HepG2 (cell line): Measurements from ENCODE around the gene SCYGR4. TPM values are rescaled to one million over a fixed set of nuclear protein-coding genes. Genes with fewer than 3 reads are reported as not detected.
A peak's percentile ranks its signal among the peaks of the same experiment; 100 is the strongest.

Experiments
- CAMTA2 ChIP-seq: sonication (generic); formaldehyde crosslinking; IDR thresholded peaks from 2 replicates; pipeline ENCODE4 v1.4.0; 2020; ENCODE audit warnings: mild to moderate bottlenecking, missing genetic modification reagents, borderline replicate concordance
- CEBPG ChIP-seq: IDR thresholded peaks from 2 replicates; pipeline ENCODE4 v1.6.1; 2016
- DMAP1 ChIP-seq: IDR thresholded peaks from 2 replicates; pipeline ENCODE4 v1.6.1; 2016
- DNMT3B ChIP-seq: conservative IDR thresholded peaks from 2 replicates; pipeline ENCODE4 v1.6.1; 2016; ENCODE audit warnings: missing biosample characterization, control low read depth
- ELF4 ChIP-seq: sonication (generic); formaldehyde crosslinking; IDR thresholded peaks from 2 replicates; pipeline ENCODE4 v1.5.0; 2020; ENCODE audit warnings: missing genetic modification reagents, mild to moderate bottlenecking, moderate library complexity, borderline replicate concordance
- FOXA1 ChIP-seq, 2 experiments: fragments of 450-650 bp in 1 of 2; sonication (generic) in 1 of 2; formaldehyde crosslinking in 1 of 2; IDR thresholded peaks; 2 replicates each; pipeline versions ENCODE4 v1.4.0 to v1.6.1; 2016 to 2020; ENCODE audit warnings: missing genetic modification reagents in 1 of 2
- FOXC1 ChIP-seq: sonication (generic); formaldehyde crosslinking; IDR thresholded peaks from 2 replicates; pipeline ENCODE4 v1.8.0; 2022; ENCODE audit warnings: mild to moderate bottlenecking, missing genetic modification reagents, borderline replicate concordance
- FOXK1 ChIP-seq: sonication (generic); formaldehyde crosslinking; IDR thresholded peaks from 2 replicates; pipeline ENCODE4 v1.4.0; 2020; ENCODE audit warnings: low read depth, missing genetic modification reagents, borderline replicate concordance
- HMGA1 ChIP-seq: sonication (generic); formaldehyde crosslinking; conservative IDR thresholded peaks from 2 replicates; pipeline ENCODE4 v1.4.0; 2020; ENCODE audit warnings: missing genetic modification reagents
- HNF4A ChIP-seq: sonication (generic); formaldehyde crosslinking; IDR thresholded peaks from 2 replicates; pipeline ENCODE4 v1.4.0; 2020; ENCODE audit warnings: missing genetic modification reagents
- HNF4G ChIP-seq, 2 experiments: sonication (generic) in 1 of 2; formaldehyde crosslinking in 1 of 2; IDR thresholded peaks; 2 replicates each; pipeline versions ENCODE4 v1.4.0 to v1.6.1; 2011 to 2020; ENCODE audit warnings: borderline replicate concordance in 2 of 2, low read depth in 2 of 2, mild to moderate bottlenecking in 2 of 2, low read length in 1 of 2, missing genetic modification reagents in 1 of 2, moderate library complexity in 1 of 2
- KAT2B ChIP-seq: fragments of 150-350 bp; IDR thresholded peaks from 2 replicates; pipeline ENCODE4 v1.6.1; 2014; ENCODE audit warnings: low read depth, low read length, borderline replicate concordance
- KLF11 ChIP-seq: IDR thresholded peaks from 2 replicates; pipeline ENCODE4 v1.6.1; 2016; ENCODE audit warnings: missing compliant biosample characterization
- NFE2 ChIP-seq: sonication (generic); formaldehyde crosslinking; IDR thresholded peaks from 2 replicates; pipeline ENCODE4 v1.4.0; 2020; ENCODE audit warnings: missing genetic modification reagents
- NFE2L2 ChIP-seq: fragments of 150-350 bp; IDR thresholded peaks from 2 replicates; pipeline ENCODE4 v1.6.1; 2014; ENCODE audit warnings: low read length
- PHF5A ChIP-seq: IDR thresholded peaks from one replicate; pipeline ENCODE4 v1.6.1; 2018; ENCODE audit warnings: low read depth, missing genetic modification reagents; ENCODE audit not compliant: unreplicated experiment
- POLR2AphosphoS2 ChIP-seq: IDR thresholded peaks from 2 replicates; pipeline ENCODE4 v1.6.1; 2011; ENCODE audit warnings: low read depth, low read length, improper control_type of control experiment
- SMAD3 ChIP-seq: sonication (generic); formaldehyde crosslinking; IDR thresholded peaks from 2 replicates; pipeline ENCODE4 v1.4.0; 2020; ENCODE audit warnings: missing genetic modification reagents
- SMARCC2 ChIP-seq: fragments of 450-650 bp; IDR thresholded peaks from 2 replicates; pipeline ENCODE4 v1.6.1; 2017; ENCODE audit warnings: antibody characterized with exemption, mild to moderate bottlenecking
- SOX5 ChIP-seq: IDR thresholded peaks from 2 replicates; pipeline ENCODE4 v1.6.1; 2016; ENCODE audit warnings: borderline replicate concordance
- SP2 ChIP-seq: sonication (generic); formaldehyde crosslinking; IDR thresholded peaks from 2 replicates; pipeline ENCODE4 v1.5.1; 2020; ENCODE audit warnings: mild to moderate bottlenecking, missing genetic modification reagents
- SP4 ChIP-seq: sonication (generic); formaldehyde crosslinking; IDR thresholded peaks from 2 replicates; pipeline ENCODE4 v1.8.1; 2023; ENCODE audit warnings: mild to moderate bottlenecking, missing genetic modification reagents
- TBX3 ChIP-seq: fragments of 450-650 bp; IDR thresholded peaks from 2 replicates; pipeline ENCODE4 v1.6.1; 2017; ENCODE audit warnings: antibody characterized with exemption, mild to moderate bottlenecking, inconsistent platforms, borderline replicate concordance
- U2AF1 ChIP-seq: fragments of 200-400 bp; formaldehyde crosslinking; optimal IDR thresholded peaks from 2 replicates; pipeline ENCODE3; 2017; ENCODE audit warnings: mild to moderate bottlenecking, low read depth, low read length
- YEATS2 ChIP-seq: sonication (generic); formaldehyde crosslinking; IDR thresholded peaks from 2 replicates; pipeline ENCODE4 v1.4.0; 2020; ENCODE audit warnings: missing genetic modification reagents, borderline replicate concordance
- ZNF672 ChIP-seq: sonication (generic); formaldehyde crosslinking; IDR thresholded peaks from 2 replicates; pipeline ENCODE4 v1.8.1; 2022; ENCODE audit warnings: missing genetic modification reagents
- ZNF75D ChIP-seq: sonication (generic); formaldehyde crosslinking; IDR thresholded peaks from 2 replicates; pipeline ENCODE4 v1.8.1; 2023; ENCODE audit warnings: missing genetic modification reagents, mild to moderate bottlenecking, borderline replicate concordance
- ZNF773 ChIP-seq: sonication (generic); formaldehyde crosslinking; IDR thresholded peaks from 2 replicates; pipeline ENCODE4 v1.4.0; 2020; ENCODE audit warnings: missing genetic modification reagents, borderline replicate concordance
- ZNF841 ChIP-seq: sonication (generic); formaldehyde crosslinking; IDR thresholded peaks from 2 replicates; pipeline ENCODE4 v1.8.1; 2023; ENCODE audit warnings: missing genetic modification reagents, borderline replicate concordance
- ZSCAN25 ChIP-seq: sonication (generic); formaldehyde crosslinking; IDR thresholded peaks from 2 replicates; pipeline ENCODE4 v1.8.0; 2022; ENCODE audit warnings: mild to moderate bottlenecking, missing genetic modification reagents
- polyA plus RNA-seq, 8 experiments: library from polyadenylated mRNA; depleted of rRNA in 3 of 8; stranded (reverse) in 7 of 8; unstranded in 1 of 8; fragments of >200 nt; fragmentation: Illumina TruSeq in 4 of 8; extraction: Trizol in 4 of 8; gene quantifications; 2 replicates each; pipeline versions ENCODE4 v1.2.1 to v1.2.3, GENCODE V29; 2011 to 2016; ENCODE audit warnings: low read depth in 4 of 8, missing spikeins in 1 of 8, mixed read lengths in 1 of 8; ENCODE audit not compliant: insufficient read depth in 1 of 8
- total RNA-seq, 5 experiments: library from RNA; depleted of rRNA; stranded (reverse); fragments of >200 nt; fragmentation: Illumina TruSeq; extraction: Trizol; gene quantifications; 2 replicates each; pipeline ENCODE4 v1.2.3, GENCODE V29; 2016; ENCODE audit warnings: low read depth in 1 of 5
- TF ChIP-seq, protein P1 (sequence below): sonication (generic); formaldehyde crosslinking; IDR thresholded peaks from 2 replicates; pipeline ENCODE4 v1.4.0; 2020; ENCODE audit warnings: missing genetic modification reagents
- TF ChIP-seq, protein P2 (sequence below): sonication (generic); IDR thresholded peaks from 2 replicates; pipeline ENCODE4 v1.6.1; 2016; ENCODE audit warnings: low read depth, borderline replicate concordance

The SCYGR4 gene
- total and polyA plus RNA-seq, 2 of the 13 experiments (the other 11 are each of a cell fraction or from before 2014, with no cell fraction given) = not detected

DNA sequence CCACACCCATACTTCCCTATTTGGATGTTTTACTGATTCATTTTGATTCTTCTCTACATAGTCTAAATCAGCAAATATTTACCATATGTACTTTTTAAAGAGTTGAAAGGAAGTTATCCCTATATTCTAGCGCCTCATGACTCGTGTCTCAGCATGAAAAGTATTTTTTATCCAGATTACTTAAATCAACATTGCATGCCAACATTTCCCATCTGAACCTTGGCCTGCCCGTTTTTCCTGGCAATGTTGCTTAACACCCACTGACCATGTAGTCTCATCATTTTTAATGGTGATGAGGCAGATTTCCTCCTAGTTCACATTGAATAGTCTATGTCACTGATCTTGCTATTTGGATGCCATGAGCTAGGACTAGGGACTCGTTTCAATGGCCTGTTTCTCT, 36.1 kb downstream of the SCYGR4 start (continued):
- no peak for TF ChIP-seq ZNF672
- no peak for TF ChIP-seq ZNF773 (CRISPR knock-in tag)
- TF ChIP-seq NFE2 (CRISPR knock-in tag) = 0 out of 2 replicates have a peak, but pooled peaks have one; percentile 19
- no peak for TF ChIP-seq DNMT3B (CRISPR knock-in tag)
- TF ChIP-seq FOXC1 (CRISPR knock-in tag) = no peak
- no peak for TF ChIP-seq SP4 (CRISPR knock-in tag)
- TF ChIP-seq, protein P1, sequence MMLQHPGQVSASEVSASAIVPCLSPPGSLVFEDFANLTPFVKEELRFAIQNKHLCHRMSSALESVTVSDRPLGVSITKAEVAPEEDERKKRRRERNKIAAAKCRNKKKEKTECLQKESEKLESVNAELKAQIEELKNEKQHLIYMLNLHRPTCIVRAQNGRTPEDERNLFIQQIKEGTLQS (CRISPR knock-in tag) = no peak
- TF ChIP-seq KAT2B = no peak
- peak; percentile 53; the same call in 1 of the 2 replicates for TF ChIP-seq HNF4A (CRISPR knock-in tag)
- TF ChIP-seq YEATS2 (CRISPR knock-in tag) = no peak
- no peak for TF ChIP-seq DMAP1 (CRISPR knock-in tag)
- no peak for TF ChIP-seq PHF5A
- peak; percentile 58; the same call in 1 of the 2 replicates for TF ChIP-seq TBX3
- TF ChIP-seq SMAD3 = no peak
- peak; percentile 68; the same call in 1 of the 2 replicates for TF ChIP-seq SOX5 (CRISPR knock-in tag)
- no peak for TF ChIP-seq HMGA1 (CRISPR knock-in tag)
- no peak for TF ChIP-seq ELF4 (CRISPR knock-in tag)
- no peak for TF ChIP-seq POLR2AphosphoS2
- TF ChIP-seq FOXK1 (CRISPR knock-in tag) = no peak
- TF ChIP-seq ZSCAN25 (CRISPR knock-in tag) = no peak
- TF ChIP-seq CEBPG = peak; percentile 85
- TF ChIP-seq NFE2L2 = peak; percentile 61; the same call in 1 of the 2 replicates
- TF ChIP-seq HNF4G (IDR thresholded peaks at IDR 0.05; ENCODE audit: borderline replicate concordance, low read depth, low read length) = 0 out of 2 replicates have a peak, but pooled peaks have one; percentile 25
- no peak for TF ChIP-seq HNF4G (CRISPR knock-in tag; IDR thresholded peaks at IDR 0.05; ENCODE audit: borderline replicate concordance, low read depth)
- TF ChIP-seq FOXA1 (IDR thresholded peaks at IDR 0.05) = no peak
- peak; percentile 70 for TF ChIP-seq FOXA1 (CRISPR knock-in tag; IDR thresholded peaks at IDR 0.05)
- TF ChIP-seq, protein P2, sequence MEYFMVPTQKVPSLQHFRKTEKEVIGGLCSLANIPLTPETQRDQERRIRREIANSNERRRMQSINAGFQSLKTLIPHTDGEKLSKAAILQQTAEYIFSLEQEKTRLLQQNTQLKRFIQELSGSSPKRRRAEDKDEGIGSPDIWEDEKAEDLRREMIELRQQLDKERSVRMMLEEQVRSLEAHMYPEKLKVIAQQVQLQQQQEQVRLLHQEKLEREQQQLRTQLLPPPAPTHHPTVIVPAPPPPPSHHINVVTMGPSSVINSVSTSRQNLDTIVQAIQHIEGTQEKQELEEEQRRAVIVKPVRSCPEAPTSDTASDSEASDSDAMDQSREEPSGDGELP = no peak
- no peak for TF ChIP-seq U2AF1
- no peak for TF ChIP-seq SP2 (CRISPR knock-in tag)
- TF ChIP-seq KLF11 = no peak
- TF ChIP-seq ZNF841 (CRISPR knock-in tag) = no peak
- no peak for TF ChIP-seq ZNF75D (CRISPR knock-in tag)
- 0 out of 2 replicates have a peak, but pooled peaks have one; percentile 26 for TF ChIP-seq SMARCC2
- TF ChIP-seq CAMTA2 (CRISPR knock-in tag) = no peak
